Coronary artery (tissue), 2 donors: ENCODE data around the gene HPN.

Experiments
- DNase-seq: peaks from one replicate; pipeline ENCODE4 v3.0.0-alpha.2; 2017; ENCODE audit warnings: low spot score
- H3K27ac ChIP-seq, 2 donors: fragments of 200-600 bp; sonication (generic); one replicate each; pipeline ENCODE4 v1.5.1; 2016 to 2019
- H3K4me3 ChIP-seq: fragments of 200-600 bp; sonication (generic); 2 replicates; pipeline ENCODE4 v1.5.1; 2016; ENCODE audit warnings: mild to moderate bottlenecking, moderate library complexity
- CTCF ChIP-seq: fragments of 200-600 bp; sonication (generic); IDR thresholded peaks from one replicate; pipeline ENCODE4 v1.5.1; 2019; ENCODE audit warnings: antibody characterized with exemption

The HPN gene

GRCh38 chr19:35029737-35030256 is 11.7 kb upstream of the HPN start:
- Histone ChIP-seq H3K27ac (peak overlapping the region in 1 of 2 donors; percentile 80), H3K4me3 (peak overlapping the region; percentile 90)
- DNase-seq: no peak
- TF ChIP-seq CTCF: no peak

- Histone ChIP-seq H3K4me3 (peak within 1 kb of the TSS; percentile 90), H3K27ac (peak within 1 kb of the TSS in 1 of 2 donors; percentile 80)
- no peak for DNase-seq
- no peak for TF ChIP-seq CTCF
Observed at GRCh38 chr19:35030257-35031071, 11.1 kb upstream of the HPN start, which contains the start of gene SCN1B. SCN1B (plus strand) TSS chr19:35030470; CDS start chr19:35030821, 351 bp downstream.

GRCh38 chr19:35031072-35031881 is 10.2 kb upstream of the HPN start:
- no peak for DNase-seq
- Histone ChIP-seq H3K27ac (peak overlapping the region in 1 of 2 donors; percentile 80), H3K4me3 (peak overlapping the region; percentile 90)
- no peak for TF ChIP-seq CTCF

GRCh38 chr19:35032356-35032865 is 9.1 kb upstream of the HPN start:
- no peak for DNase-seq
- TF ChIP-seq CTCF: no peak
- no peak overlapping the region for H3K27ac ChIP-seq
- H3K4me3 ChIP-seq: no peak overlapping the region

- DNase-seq: no peak
- Histone ChIP-seq H3K27ac (no peak overlapping the region), H3K4me3 (no peak overlapping the region)
Observed at GRCh38 chr19:35033067-35034004, 8.2 kb upstream of the HPN start.

More at GRCh38 chr19:35033067-35034004, 8.2 kb upstream of the HPN start:
- TF ChIP-seq CTCF: no peak
